BE2C (cell line): ENCODE results near the gene TMEM53.

Experiments used
- DNase-seq: peaks from one replicate; pipeline ENCODE4 v3.0.0-alpha.2; 2020
- H3K27me3 ChIP-seq: fragments of 250-450 bp; sonication (Bioruptor Pico); 2 replicates; pipeline ENCODE4 v1.5.1; 2020; ENCODE audit warnings: mild to moderate bottlenecking
- H3K36me3 ChIP-seq: fragments of 250-450 bp; sonication (Bioruptor Pico); 2 replicates; pipeline ENCODE4 v1.5.1; 2020; ENCODE audit warnings: mild to moderate bottlenecking
- H3K4me1 ChIP-seq: fragments of 250-450 bp; sonication (Bioruptor Pico); 2 replicates; pipeline ENCODE4 v1.5.1; 2020
- H3K4me3 ChIP-seq: 2 replicates; pipeline ENCODE4 v1.5.1; 2011; ENCODE audit warnings: low read depth, low read length
- H3K9me3 ChIP-seq: fragments of 250-450 bp; sonication (Bioruptor Pico); 2 replicates; pipeline ENCODE4 v1.5.1; 2020
- TF ChIP-seq, protein P1 (sequence below): IDR thresholded peaks from 2 replicates; pipeline ENCODE4 v1.5.1; 2012; ENCODE audit warnings: mild to moderate bottlenecking, low read depth, low read length

Gene TMEM53

DNA sequence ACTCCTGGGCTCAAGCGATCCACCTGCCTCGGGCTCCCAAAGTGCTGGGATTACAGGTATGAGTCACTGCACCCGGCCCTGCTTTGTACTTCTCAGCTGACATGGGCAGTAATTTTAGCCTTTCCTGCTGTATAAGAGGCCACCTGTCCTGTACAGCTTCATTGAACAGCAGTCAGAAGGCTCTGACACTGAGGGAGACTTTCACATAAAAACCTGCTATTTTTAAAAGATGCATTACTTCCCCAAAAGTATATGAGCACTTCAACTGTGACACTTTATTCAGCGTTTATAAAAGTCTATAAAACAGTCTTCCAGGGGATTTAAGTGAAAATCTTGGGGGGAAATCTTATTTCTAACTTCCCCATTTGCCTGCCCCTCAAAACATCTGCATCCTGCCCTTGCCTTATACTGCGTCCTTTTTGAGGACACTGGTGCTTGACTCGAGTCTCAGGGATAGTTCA lies 39.1 kb upstream of the TMEM53 start:
- Histone ChIP-seq H3K4me1 (no peaks in the 10 kb centered on the region), H3K27me3 (no peaks in the 10 kb centered on the region), H3K9me3 (no peaks in the 10 kb centered on the region), H3K4me3 (no peak overlapping the region), H3K36me3 (no peaks in the 10 kb centered on the region)
- no peak for DNase-seq
- TF ChIP-seq, protein P1, sequence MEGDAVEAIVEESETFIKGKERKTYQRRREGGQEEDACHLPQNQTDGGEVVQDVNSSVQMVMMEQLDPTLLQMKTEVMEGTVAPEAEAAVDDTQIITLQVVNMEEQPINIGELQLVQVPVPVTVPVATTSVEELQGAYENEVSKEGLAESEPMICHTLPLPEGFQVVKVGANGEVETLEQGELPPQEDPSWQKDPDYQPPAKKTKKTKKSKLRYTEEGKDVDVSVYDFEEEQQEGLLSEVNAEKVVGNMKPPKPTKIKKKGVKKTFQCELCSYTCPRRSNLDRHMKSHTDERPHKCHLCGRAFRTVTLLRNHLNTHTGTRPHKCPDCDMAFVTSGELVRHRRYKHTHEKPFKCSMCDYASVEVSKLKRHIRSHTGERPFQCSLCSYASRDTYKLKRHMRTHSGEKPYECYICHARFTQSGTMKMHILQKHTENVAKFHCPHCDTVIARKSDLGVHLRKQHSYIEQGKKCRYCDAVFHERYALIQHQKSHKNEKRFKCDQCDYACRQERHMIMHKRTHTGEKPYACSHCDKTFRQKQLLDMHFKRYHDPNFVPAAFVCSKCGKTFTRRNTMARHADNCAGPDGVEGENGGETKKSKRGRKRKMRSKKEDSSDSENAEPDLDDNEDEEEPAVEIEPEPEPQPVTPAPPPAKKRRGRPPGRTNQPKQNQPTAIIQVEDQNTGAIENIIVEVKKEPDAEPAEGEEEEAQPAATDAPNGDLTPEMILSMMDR: no peak

DNA sequence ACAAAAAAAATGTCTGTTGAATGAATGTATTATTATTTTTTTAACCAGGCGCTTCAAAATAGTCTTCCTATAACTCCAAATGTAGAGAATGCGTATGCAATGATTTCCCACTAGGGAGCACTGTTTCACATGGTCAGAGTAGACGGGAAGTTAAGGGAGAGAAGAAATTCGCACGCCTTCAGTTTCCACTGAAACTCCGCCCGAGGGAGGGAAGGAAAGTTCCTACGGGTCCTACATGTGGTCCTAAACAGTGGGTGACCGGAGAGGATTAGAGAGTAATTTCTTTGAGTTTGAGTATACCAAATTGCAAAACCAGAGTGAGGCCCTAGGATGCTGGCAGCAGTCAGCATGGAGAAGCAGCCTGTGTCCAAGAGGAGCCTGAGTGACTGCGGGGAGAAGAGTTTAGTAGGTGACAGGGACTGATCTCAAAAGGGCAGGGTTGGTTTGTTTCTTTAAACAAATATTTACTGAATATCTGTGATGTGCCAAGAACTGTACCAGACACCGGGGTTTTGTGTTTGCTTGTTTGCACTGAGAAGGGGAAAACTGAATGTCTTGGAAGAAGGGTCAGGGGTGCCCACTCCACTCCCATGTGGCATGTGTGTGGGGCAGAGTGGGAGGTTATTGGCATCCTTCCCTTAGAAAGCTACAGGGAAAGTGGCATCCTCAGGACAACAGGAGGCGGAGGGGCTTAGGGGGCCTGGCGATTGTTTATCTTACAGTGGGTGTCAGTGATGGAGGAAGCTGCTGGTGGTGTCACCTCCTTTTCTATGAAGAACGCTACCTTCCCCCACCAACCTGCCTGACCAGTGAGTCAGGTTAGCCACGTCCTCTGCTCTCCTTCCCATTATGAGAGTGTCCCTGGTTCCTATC lies 33.9 kb upstream of the TMEM53 start:
- H3K36me3 ChIP-seq: no peaks in the 10 kb centered on the region
- H3K27me3 ChIP-seq: no peaks in the 10 kb centered on the region
- H3K4me3 ChIP-seq: no peak overlapping the region
- H3K4me1 ChIP-seq: no peaks in the 10 kb centered on the region
- no peaks in the 10 kb centered on the region for H3K9me3 ChIP-seq
- TF ChIP-seq, protein P1: peak; percentile 67
- peak; percentile 24 for DNase-seq

DNA sequence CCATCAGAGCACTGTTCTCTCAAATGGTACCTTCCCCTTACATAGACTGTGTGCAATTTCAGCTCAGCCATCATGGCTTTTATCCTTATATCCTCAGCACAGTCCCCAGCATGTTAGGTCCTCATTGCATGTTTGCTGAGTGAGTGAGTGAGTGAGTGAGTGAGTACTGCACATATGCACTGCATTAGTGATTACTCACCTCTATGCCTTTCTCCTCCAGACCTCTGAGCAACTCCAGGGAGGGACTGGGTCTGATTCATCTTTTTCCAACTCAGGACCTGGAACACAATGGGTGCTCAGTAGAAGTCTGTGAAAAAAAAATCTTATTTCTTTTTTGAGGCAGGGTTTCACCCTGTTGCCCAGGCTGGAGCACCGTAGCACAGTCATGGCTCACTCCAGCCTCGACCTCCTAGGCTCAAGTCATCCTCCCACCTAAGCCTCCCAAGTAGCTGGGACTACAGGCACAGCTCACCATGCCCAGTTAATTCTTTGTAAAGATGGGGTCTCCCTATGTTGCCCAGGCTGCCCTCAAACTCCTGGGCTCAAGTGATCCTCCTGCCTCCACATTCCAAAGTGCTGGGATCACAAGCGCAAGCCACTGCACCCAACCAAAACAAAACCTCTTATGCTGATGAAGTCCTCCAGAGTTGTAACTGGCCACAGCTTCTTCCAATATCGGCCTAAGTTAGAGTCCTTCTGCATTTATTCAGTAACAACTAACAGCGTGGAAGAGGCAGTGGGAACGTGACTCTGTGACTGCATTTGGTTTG lies 33.0 kb upstream of the TMEM53 start:
- no peaks in the 10 kb centered on the region for H3K36me3 ChIP-seq
- H3K4me1 ChIP-seq: no peaks in the 10 kb centered on the region
- H3K27me3 ChIP-seq: no peaks in the 10 kb centered on the region
- TF ChIP-seq, protein P1: no peak
- DNase-seq: no peak
- H3K4me3 ChIP-seq: no peak overlapping the region
- no peaks in the 10 kb centered on the region for H3K9me3 ChIP-seq

DNA sequence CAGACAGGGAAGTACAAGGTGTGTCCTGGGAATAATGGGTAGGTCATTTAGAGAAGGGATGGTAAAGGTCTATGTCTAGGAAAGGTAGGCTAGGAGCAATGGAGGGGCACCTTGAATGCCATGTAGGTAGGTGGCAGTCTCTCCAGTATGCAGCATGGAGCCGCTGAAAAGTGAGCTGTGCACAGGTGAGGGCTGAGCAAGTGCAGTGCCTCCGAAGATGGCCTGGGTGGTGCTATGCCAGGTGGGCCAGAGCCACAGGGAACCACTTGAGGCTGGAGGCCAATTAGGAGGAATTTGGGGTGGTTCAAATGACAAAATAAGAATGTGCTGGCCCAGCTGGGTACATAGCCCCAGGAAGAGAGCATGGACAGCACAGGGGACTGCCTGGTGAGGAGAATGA lies 31.7 kb upstream of the TMEM53 start:
- TF ChIP-seq, protein P1: no peak
- DNase-seq: no peak
- H3K4me1 ChIP-seq: no peaks in the 10 kb centered on the region
- H3K36me3 ChIP-seq: no peaks in the 10 kb centered on the region
- H3K4me3 ChIP-seq: no peak overlapping the region
- H3K27me3 ChIP-seq: no peaks in the 10 kb centered on the region
- no peaks in the 10 kb centered on the region for H3K9me3 ChIP-seq

DNA sequence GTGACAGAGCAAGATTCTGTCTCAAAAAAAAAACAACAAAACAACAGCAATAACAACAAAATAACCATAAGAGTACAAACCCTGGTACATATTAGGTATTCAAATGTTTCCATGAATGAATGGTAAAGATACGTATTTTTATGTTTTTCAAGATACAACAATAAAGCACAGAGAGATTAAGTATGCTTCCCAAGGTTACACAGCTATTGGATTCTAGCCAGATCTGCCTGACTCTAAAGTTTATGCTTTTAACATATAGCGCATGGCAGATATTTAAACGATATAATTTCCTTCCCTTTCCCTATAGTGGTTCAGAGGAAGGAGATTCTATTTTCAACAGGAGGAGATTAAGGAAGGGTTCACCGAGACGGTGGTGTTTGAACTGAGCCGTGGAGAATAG lies 31.2 kb upstream of the TMEM53 start:
- Histone ChIP-seq H3K4me3 (no peak overlapping the region), H3K4me1 (no peaks in the 10 kb centered on the region), H3K27me3 (no peaks in the 10 kb centered on the region), H3K36me3 (no peaks in the 10 kb centered on the region), H3K9me3 (no peaks in the 10 kb centered on the region)
- no peak for DNase-seq
- TF ChIP-seq, protein P1: no peak
